ENCODE data around the gene MUC6.

GRCh38 chr11:991034-991433 lies 45.5 kb downstream of the MUC6 start:
- TF ChIP-seq CTCF (IDR thresholded peaks at IDR 0.05 in 2 of 3, conservative IDR thresholded peaks at IDR 0.05 in 1 of 3; ENCODE audit: insufficient read depth in 2 of 3, low read depth in 1 of 3, low read length in 3 of 3) (no peak), KAT8 (IDR thresholded peaks at IDR 0.05; ENCODE audit: low read depth) (no peak), BACH1 (tag; IDR thresholded peaks at IDR 0.05) (no peak), POLR2A (conservative IDR thresholded peaks at IDR 0.05) (no peak), HMG20A (CRISPR knock-in tag; conservative IDR thresholded peaks at IDR 0.05) (no peak), EGR1 (conservative IDR thresholded peaks at IDR 0.05) (no peak)

Measured in K562 (cell line).